IMR-90 (cell line): ENCODE results near the gene GADL1. TPM values are rescaled to one million over a fixed set of nuclear protein-coding genes. Genes with fewer than 3 reads are reported as not detected.

Experiments used
- ATAC-seq: fragments of 200-7000 bp; cut with Tn5 transposase; 2 replicates; pipeline ENCODE4 v1.9.1; 2020; ENCODE audit warnings: low read depth, mild to moderate bottlenecking, moderate library complexity
- BruUV-seq: library from RNA; stranded (reverse); fragments of 400-500 nt; replicated peaks from 2 replicates; lab custom pipeline; 2021; lab: Mats Ljungman, UMichigan
- CTCF ChIA-PET: fragments of 300-600 bp; formaldehyde crosslinking; extraction: SDS; loops from one replicate; lab custom pipeline; 2021; ENCODE audit warnings: antibody characterized with exemption; lab: Yijun Ruan, JAX
- POLR2A ChIA-PET: fragments of 300-600 bp; sonication (Branson Sonifier 250); formaldehyde crosslinking; loops from one replicate; lab custom pipeline; 2022; ENCODE audit warnings: antibody characterized with exemption; ENCODE audit not compliant: unreplicated experiment; lab: Charles Lee
- DNase-seq: peaks from one replicate; pipeline ENCODE4 v3.0.0; 2013
- H2AFZ ChIP-seq: replicated peaks from 2 replicates; pipeline ENCODE3; 2013; ENCODE audit warnings: low read length, mild to moderate bottlenecking; ENCODE audit not compliant: poor library complexity
- H2AK5ac ChIP-seq: 2 replicates; pipeline ENCODE4 v1.6.1; 2013; ENCODE audit warnings: low read depth, low read length, inconsistent platforms
- H2AK9ac ChIP-seq: replicated peaks from 2 replicates; pipeline ENCODE3; 2013; ENCODE audit warnings: mild to moderate bottlenecking, low read depth, low read length, moderate library complexity; ENCODE audit not compliant: poor library complexity
- H2BK120ac ChIP-seq: 2 replicates; pipeline ENCODE4 v1.6.1; 2013; ENCODE audit warnings: low read depth, low read length, inconsistent platforms
- H2BK15ac ChIP-seq: 3 replicates; pipeline ENCODE4 v1.6.1; 2013; ENCODE audit warnings: low read depth, low read length, inconsistent platforms
- H2BK20ac ChIP-seq: 2 replicates; pipeline ENCODE4 v1.6.1; 2013; ENCODE audit warnings: low read depth, mild to moderate bottlenecking, inconsistent platforms, low read length, moderate library complexity
- H2BK5ac ChIP-seq: 2 replicates; pipeline ENCODE4 v1.6.1; 2013; ENCODE audit warnings: mild to moderate bottlenecking, low read depth, low read length, inconsistent platforms; ENCODE audit not compliant: poor library complexity, severe bottlenecking
- H3K14ac ChIP-seq: replicated peaks from 2 replicates; pipeline ENCODE4 v1.6.1; 2013; ENCODE audit warnings: low read depth, low read length, inconsistent platforms
- H3K18ac ChIP-seq: 2 replicates; pipeline ENCODE4 v1.6.1; 2013; ENCODE audit warnings: low read depth, low read length, control low read depth
- H3K23ac ChIP-seq: 2 replicates; pipeline ENCODE4 v1.6.1; 2013; ENCODE audit warnings: low read depth, low read length, inconsistent platforms
- H3K27ac ChIP-seq: 2 replicates; pipeline ENCODE4 v1.5.1; 2013; ENCODE audit warnings: mild to moderate bottlenecking, control low read depth, low read length; ENCODE audit not compliant: insufficient read depth
- H3K27me3 ChIP-seq: 2 replicates; pipeline ENCODE4 v1.6.1; 2013; ENCODE audit warnings: low read length; ENCODE audit not compliant: control insufficient read depth, insufficient read depth
- H3K36me3 ChIP-seq: 2 replicates; pipeline ENCODE4 v1.6.1; 2013; ENCODE audit warnings: low read length, mixed read lengths; ENCODE audit not compliant: control insufficient read depth, insufficient read depth
- H3K4ac ChIP-seq: 2 replicates; pipeline ENCODE4 v1.6.1; 2013; ENCODE audit warnings: low read depth, low read length, inconsistent platforms
- H3K4me1 ChIP-seq: 2 replicates; pipeline ENCODE4 v1.6.1; 2013; ENCODE audit warnings: low read length, mixed read lengths; ENCODE audit not compliant: control insufficient read depth, insufficient read depth
- H3K4me2 ChIP-seq: 2 replicates; pipeline ENCODE4 v1.6.1; 2013; ENCODE audit warnings: low read depth, mild to moderate bottlenecking, control low read depth, low read length, moderate library complexity
- H3K4me3 ChIP-seq: 2 replicates; pipeline ENCODE4 v1.5.1; 2013; ENCODE audit warnings: low read depth, mild to moderate bottlenecking, control low read depth, low read length, moderate library complexity; ENCODE audit not compliant: insufficient read depth
- H3K56ac ChIP-seq: 2 replicates; pipeline ENCODE4 v1.6.1; 2013; ENCODE audit warnings: low read length, inconsistent platforms; ENCODE audit not compliant: insufficient read depth; ENCODE audit errors: extremely low read depth
- H3K79me1 ChIP-seq, 2 experiments: 2 replicates each; pipeline ENCODE4 v1.6.1; 2013; ENCODE audit warnings: low read length in 2 of 2, inconsistent platforms in 1 of 2, low read depth in 1 of 2
- H3K9ac ChIP-seq: 2 replicates; pipeline ENCODE4 v1.6.1; 2013; ENCODE audit warnings: low read depth, low read length, control low read depth
- H3K9me1 ChIP-seq: 2 replicates; pipeline ENCODE4 v1.6.1; 2013; ENCODE audit warnings: low read length, inconsistent platforms; ENCODE audit not compliant: insufficient read depth
- H3K9me3 ChIP-seq: 2 replicates; pipeline ENCODE4 v1.6.1; 2013; ENCODE audit warnings: low read length; ENCODE audit not compliant: control insufficient read depth, insufficient read depth
- H4K20me1 ChIP-seq: 2 replicates; pipeline ENCODE4 v1.6.1; 2013; ENCODE audit warnings: low read length, inconsistent platforms; ENCODE audit not compliant: insufficient read depth
- H4K5ac ChIP-seq: 2 replicates; pipeline ENCODE4 v1.6.1; 2013; ENCODE audit warnings: mild to moderate bottlenecking, low read depth, low read length, control low read depth
- H4K8ac ChIP-seq, 2 experiments: 2 replicates each; pipeline ENCODE4 v1.6.1; 2013; ENCODE audit warnings: low read depth in 2 of 2, low read length in 2 of 2, control low read depth in 1 of 2, inconsistent platforms in 1 of 2
- H4K91ac ChIP-seq: 2 replicates; pipeline ENCODE4 v1.6.1; 2013; ENCODE audit warnings: low read depth, low read length, inconsistent platforms; ENCODE audit not compliant: insufficient read depth
- BHLHE40 ChIP-seq: fragments of 150-350 bp; IDR thresholded peaks from 2 replicates; pipeline ENCODE4 v1.6.1; 2016; ENCODE audit warnings: mild to moderate bottlenecking, low read depth, low read length
- CEBPB ChIP-seq: IDR thresholded peaks from 2 replicates; pipeline ENCODE4 v1.6.1; 2012; ENCODE audit warnings: low read depth, low read length, improper control_type of control experiment
- CHD1 ChIP-seq: IDR thresholded peaks from 2 replicates; pipeline ENCODE4 v1.6.1; 2012; ENCODE audit warnings: low read depth, low read length, improper control_type of control experiment
- FOS ChIP-seq: fragments of 150-350 bp; IDR thresholded peaks from 2 replicates; pipeline ENCODE4 v1.6.1; 2016; ENCODE audit warnings: low read depth, low read length
- MAFK ChIP-seq: IDR thresholded peaks from 2 replicates; pipeline ENCODE4 v1.6.1; 2012; ENCODE audit warnings: low read depth, low read length, improper control_type of control experiment
- MAZ ChIP-seq: IDR thresholded peaks from 2 replicates; pipeline ENCODE4 v1.6.1; 2012; ENCODE audit warnings: low read depth, mild to moderate bottlenecking, low read length, improper control_type of control experiment, moderate library complexity, borderline replicate concordance
- MXI1 ChIP-seq: IDR thresholded peaks from 2 replicates; pipeline ENCODE4 v1.6.1; 2012; ENCODE audit warnings: low read depth, mild to moderate bottlenecking, low read length, moderate library complexity, borderline replicate concordance
- NFE2L2 ChIP-seq: fragments of 150-350 bp; IDR thresholded peaks from 2 replicates; pipeline ENCODE4 v1.6.1; 2016; ENCODE audit warnings: low read depth, mild to moderate bottlenecking, low read length
- POLR2A ChIP-seq: IDR thresholded peaks from 2 replicates; pipeline ENCODE4 v1.6.1; 2012; ENCODE audit warnings: mild to moderate bottlenecking, low read depth, low read length
- RAD21 ChIP-seq: IDR thresholded peaks from 2 replicates; pipeline ENCODE4 v1.6.1; 2012; ENCODE audit warnings: low read length, improper control_type of control experiment
- RCOR1 ChIP-seq: IDR thresholded peaks from 2 replicates; pipeline ENCODE4 v1.6.1; 2012; ENCODE audit warnings: mild to moderate bottlenecking, low read length, improper control_type of control experiment; ENCODE audit not compliant: insufficient replicate concordance
- RFX5 ChIP-seq: IDR thresholded peaks from 2 replicates; pipeline ENCODE4 v1.8.0; 2012; ENCODE audit warnings: low read depth, mild to moderate bottlenecking, low read length, moderate library complexity
- SMC3 ChIP-seq: fragments of 150-350 bp; IDR thresholded peaks from 2 replicates; pipeline ENCODE4 v1.6.1; 2016; ENCODE audit warnings: low read depth, mild to moderate bottlenecking, antibody characterized with exemption, low read length, moderate library complexity
- WGBS, 2 experiments: methylation state at CpG; one replicate each; pipeline versions ENCODE4 v1.1.5 to v1.1.7; 2013; ENCODE audit warnings: missing lambda C conversion rate in 2 of 2; ENCODE audit not compliant: insufficient read length in 1 of 2; ENCODE audit errors: extremely low coverage in 2 of 2; 5-methylcytosine and 5-hydroxymethylcytosine counted together
- dilution Hi-C: fragments of 300-500 bp; cut with HindIII; formaldehyde crosslinking; loops from one replicate; pipeline ENCODE4 v1.14.3; 2018; ENCODE audit warnings: low sequenced_read_pairs; ENCODE audit not compliant: unreplicated experiment
- in situ Hi-C: fragments of 300-500 bp; cut with MboI; formaldehyde crosslinking; loops from 3 replicates; pipeline ENCODE4 v1.14.3; 2019; ENCODE audit warnings: low sequenced_read_pairs, inconsistent platforms, mixed read lengths
- intact Hi-C: fragments of 100-400 bp; cut with micrococcal nuclease; formaldehyde crosslinking; loops from 2 replicates; pipeline ENCODE4 v1.10.0; 2022
- polyA plus RNA-seq, 3 experiments: library from polyadenylated mRNA; depleted of rRNA; stranded (reverse); fragments of >200 nt; gene quantifications; 2 replicates each; pipeline ENCODE4 v1.2.3, GENCODE V29; 2012; ENCODE audit warnings: low replicate concordance in 1 of 3
- total RNA-seq: library from RNA; depleted of rRNA; stranded (reverse); fragments of >200 nt; gene quantifications from 2 replicates; pipeline ENCODE4 v1.2.3, GENCODE V29; 2012
- TF ChIP-seq, protein P1 (sequence below): fragments of 150-350 bp; IDR thresholded peaks from 2 replicates; pipeline ENCODE4 v1.6.1; 2017; ENCODE audit warnings: mild to moderate bottlenecking, antibody characterized with exemption, low read length, low read depth
- TF ChIP-seq, protein P2 (sequence below): fragments of 150-350 bp; IDR thresholded peaks from 2 replicates; pipeline ENCODE4 v1.6.1; 2016; ENCODE audit warnings: low read depth, mild to moderate bottlenecking, low read length, moderate library complexity, borderline replicate concordance
- TF ChIP-seq, protein P3 (sequence below): conservative IDR thresholded peaks from 2 replicates; pipeline ENCODE4 v1.5.1; 2012; ENCODE audit warnings: mild to moderate bottlenecking, low read depth, low read length, improper control_type of control experiment

GADL1 gene
- total and polyA plus RNA-seq, 2 of the 4 experiments (the other 2 are of a cell fraction) = not detected

DNA sequence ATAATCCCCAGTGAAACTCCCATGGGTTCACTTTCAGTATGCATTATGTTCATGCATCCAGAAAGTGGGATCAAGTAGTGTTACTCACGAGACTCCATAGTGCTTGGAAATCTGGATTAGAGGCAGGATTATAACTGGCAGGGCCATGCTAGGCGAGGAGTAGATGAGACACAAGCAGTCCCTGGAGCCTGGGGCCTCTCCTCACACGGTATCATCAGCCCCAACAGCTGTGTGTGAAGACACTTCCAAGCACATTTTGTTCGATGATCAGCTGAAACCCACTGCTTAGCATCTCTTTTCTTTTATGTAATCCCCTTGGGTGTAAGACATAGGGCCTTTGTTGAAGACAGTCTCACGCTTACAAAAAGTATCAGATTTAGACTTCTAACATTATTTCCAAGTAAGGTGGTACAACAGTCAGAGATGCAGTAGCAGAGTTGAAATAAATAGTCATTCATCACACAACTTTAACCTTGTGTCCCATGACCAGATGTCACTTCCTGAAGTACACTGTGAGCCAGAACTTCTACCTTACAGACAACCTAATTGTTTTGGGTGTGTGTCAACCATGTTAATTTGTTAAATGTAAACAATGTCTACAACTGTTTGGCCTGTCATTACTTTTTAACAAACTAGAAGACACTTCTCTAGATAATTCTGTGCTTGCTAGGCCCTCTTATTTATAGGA lies 116.9 kb downstream of the GADL1 start:
- Histone ChIP-seq H2BK20ac (no peak overlapping the region), H3K9me1 (no peaks in the 10 kb centered on the region; the same call in 1 of the 2 replicates), H3K18ac (no peak overlapping the region), H2AK9ac (no peak overlapping the region), H2AFZ (no peak overlapping the region), H3K9me3 (no peaks in the 10 kb centered on the region), H3K4me3 (no peak overlapping the region), H3K36me3 (no peaks in the 10 kb centered on the region), H4K91ac (no peak overlapping the region), H2AK5ac (no peak overlapping the region), H4K20me1 (no peaks in the 10 kb centered on the region), H3K23ac (no peak overlapping the region), H3K27me3 (peaks cover 10% of the 10 kb centered on the region), H3K9ac (no peak overlapping the region), H3K56ac (no peak overlapping the region), H3K4me1 (no peaks in the 10 kb centered on the region), H2BK15ac (no peak overlapping the region), H3K4me2 (no peak overlapping the region), H2BK120ac (no peak overlapping the region), H3K4ac (no peak overlapping the region), H3K79me1 (no peaks in the 10 kb centered on the region), H2BK5ac (no peak overlapping the region), H3K14ac (no peak overlapping the region), H4K8ac (no peak overlapping the region), H3K27ac (no peak overlapping the region), H4K5ac (no peak overlapping the region)
- dilution Hi-C loops = no loop called here
- ATAC-seq (no peak), DNase-seq (no peak)
- intact Hi-C loops = loop anchor here (5.0 kb wide), 1 partner anchor 985 kb away; no protein-coding TSS in a partner anchor
- no TSS peak for BruUV-seq
- CTCF ChIA-PET = no interaction called here
- POLR2A ChIA-PET = no interaction called here
- TF ChIP-seq FOS = no peak
- no peak for TF ChIP-seq RCOR1
- TF ChIP-seq, protein P1, sequence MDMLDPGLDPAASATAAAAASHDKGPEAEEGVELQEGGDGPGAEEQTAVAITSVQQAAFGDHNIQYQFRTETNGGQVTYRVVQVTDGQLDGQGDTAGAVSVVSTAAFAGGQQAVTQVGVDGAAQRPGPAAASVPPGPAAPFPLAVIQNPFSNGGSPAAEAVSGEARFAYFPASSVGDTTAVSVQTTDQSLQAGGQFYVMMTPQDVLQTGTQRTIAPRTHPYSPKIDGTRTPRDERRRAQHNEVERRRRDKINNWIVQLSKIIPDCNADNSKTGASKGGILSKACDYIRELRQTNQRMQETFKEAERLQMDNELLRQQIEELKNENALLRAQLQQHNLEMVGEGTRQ = no peak
- no peak for TF ChIP-seq NFE2L2
- no peak for TF ChIP-seq MAZ
- no peak for TF ChIP-seq CHD1
- no peak for TF ChIP-seq SMC3
- no peak for TF ChIP-seq MAFK
- TF ChIP-seq RAD21 = no peak
- TF ChIP-seq RFX5 = no peak
- TF ChIP-seq POLR2A = no peak
- no peak for TF ChIP-seq MXI1
- TF ChIP-seq, protein P2, sequence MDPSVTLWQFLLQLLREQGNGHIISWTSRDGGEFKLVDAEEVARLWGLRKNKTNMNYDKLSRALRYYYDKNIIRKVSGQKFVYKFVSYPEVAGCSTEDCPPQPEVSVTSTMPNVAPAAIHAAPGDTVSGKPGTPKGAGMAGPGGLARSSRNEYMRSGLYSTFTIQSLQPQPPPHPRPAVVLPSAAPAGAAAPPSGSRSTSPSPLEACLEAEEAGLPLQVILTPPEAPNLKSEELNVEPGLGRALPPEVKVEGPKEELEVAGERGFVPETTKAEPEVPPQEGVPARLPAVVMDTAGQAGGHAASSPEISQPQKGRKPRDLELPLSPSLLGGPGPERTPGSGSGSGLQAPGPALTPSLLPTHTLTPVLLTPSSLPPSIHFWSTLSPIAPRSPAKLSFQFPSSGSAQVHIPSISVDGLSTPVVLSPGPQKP = no peak
- TF ChIP-seq, protein P3, sequence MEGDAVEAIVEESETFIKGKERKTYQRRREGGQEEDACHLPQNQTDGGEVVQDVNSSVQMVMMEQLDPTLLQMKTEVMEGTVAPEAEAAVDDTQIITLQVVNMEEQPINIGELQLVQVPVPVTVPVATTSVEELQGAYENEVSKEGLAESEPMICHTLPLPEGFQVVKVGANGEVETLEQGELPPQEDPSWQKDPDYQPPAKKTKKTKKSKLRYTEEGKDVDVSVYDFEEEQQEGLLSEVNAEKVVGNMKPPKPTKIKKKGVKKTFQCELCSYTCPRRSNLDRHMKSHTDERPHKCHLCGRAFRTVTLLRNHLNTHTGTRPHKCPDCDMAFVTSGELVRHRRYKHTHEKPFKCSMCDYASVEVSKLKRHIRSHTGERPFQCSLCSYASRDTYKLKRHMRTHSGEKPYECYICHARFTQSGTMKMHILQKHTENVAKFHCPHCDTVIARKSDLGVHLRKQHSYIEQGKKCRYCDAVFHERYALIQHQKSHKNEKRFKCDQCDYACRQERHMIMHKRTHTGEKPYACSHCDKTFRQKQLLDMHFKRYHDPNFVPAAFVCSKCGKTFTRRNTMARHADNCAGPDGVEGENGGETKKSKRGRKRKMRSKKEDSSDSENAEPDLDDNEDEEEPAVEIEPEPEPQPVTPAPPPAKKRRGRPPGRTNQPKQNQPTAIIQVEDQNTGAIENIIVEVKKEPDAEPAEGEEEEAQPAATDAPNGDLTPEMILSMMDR = no peak
- TF ChIP-seq BHLHE40 = no peak
- TF ChIP-seq CEBPB = no peak
- WGBS, 2 experiments = 68% methylated on average over 3 of the region's 5 CpGs; no CpG with 5 or more reads in 1 of the 2 experiments
- in situ Hi-C loops = loop anchor here (25.0 kb wide), 1 partner anchor 985 kb away; no protein-coding TSS in a partner anchor
